GM21447 (cell line): Measurements from ENCODE around the gene NDUFAB1.
A peak's percentile ranks its signal among the peaks of the same experiment; 100 is the strongest.
"Not testable (repeated sequence)": the region's sequence is repeated elsewhere in the genome, so short reads cannot be mapped to it uniquely, and the experiment has no call there.

Experiments
- ATAC-seq: cut with Tn5 transposase; IDR thresholded peaks from one replicate; pipeline ENCODE4 v1.9.1; 2021; ENCODE audit not compliant: unreplicated experiment

NDUFAB1 gene

DNA sequence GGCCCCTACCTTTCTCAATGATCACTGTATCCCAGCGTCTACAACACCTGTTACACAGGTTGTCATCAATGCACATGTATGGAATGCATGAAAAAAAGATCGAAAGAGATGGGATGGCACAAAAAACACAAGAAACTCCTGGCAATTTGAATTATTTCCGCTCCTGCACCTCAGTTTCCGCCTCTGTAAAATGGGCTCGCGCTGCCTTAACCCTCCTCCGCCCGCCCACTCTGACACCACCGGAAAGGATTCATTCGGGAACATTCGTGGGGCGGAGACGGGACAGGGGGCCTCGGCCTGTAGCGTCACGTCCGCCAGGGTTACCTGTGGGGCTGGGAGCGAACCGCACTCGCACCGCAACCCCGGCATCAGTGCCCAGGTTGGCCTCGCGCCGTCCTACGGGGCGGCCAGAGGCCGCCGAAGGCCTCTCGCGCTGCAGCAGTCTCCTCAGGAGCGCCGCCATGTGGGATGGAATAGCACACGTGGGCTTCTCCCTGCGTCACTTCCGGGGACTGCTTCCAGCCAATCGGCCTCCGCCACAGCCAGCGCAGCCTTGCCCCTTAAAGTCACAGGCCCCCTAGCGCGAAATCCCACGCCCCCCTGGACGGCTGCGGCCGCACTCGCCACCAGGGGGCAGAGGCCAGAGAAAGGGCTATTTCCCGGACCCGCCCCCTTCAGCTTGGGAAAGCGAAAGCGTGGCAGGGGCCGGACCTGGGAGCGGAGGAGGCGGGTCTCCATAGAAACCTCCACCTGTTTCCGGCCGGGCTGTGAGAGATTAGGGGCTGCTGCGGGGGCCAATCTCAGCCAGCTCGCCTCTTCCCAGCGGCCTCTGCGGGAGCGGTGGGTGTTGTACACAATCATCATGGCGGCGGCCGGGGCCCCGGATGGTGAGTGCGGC lies 39.0 kb downstream of the NDUFAB1 start, which contains the start of the genes EARS2 and UBFD1:
Gene EARS2, minus strand, starts transcription at position 470 of the 898 bp plus-strand sequence. Its CDS starts 7 bp downstream, at position 463.
Gene UBFD1, plus strand, starts transcription at position 847 of the 898 bp plus-strand sequence. Its CDS starts 16 bp downstream, at position 863.
- peak; percentile 92 for ATAC-seq

DNA sequence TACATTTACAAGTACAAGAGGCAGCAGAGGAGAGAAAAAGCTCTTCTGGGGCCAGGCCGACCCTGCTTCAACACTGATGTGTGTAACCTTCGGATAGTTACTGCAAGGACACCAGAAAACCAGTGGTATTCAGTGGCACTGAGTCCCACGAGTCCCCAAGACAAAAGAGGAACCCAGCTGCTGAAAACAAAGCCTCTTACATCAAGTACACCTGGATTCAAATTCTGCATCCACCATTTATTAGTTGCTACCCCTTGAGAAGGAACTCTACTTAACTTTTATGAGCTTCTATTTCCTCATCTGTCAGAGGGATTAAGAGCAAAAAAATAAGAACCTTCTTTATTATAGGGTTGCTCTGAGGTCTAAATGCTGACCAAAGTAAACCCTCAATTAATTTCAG lies 41.6 kb downstream of the NDUFAB1 start:
- ATAC-seq: no peak

DNA sequence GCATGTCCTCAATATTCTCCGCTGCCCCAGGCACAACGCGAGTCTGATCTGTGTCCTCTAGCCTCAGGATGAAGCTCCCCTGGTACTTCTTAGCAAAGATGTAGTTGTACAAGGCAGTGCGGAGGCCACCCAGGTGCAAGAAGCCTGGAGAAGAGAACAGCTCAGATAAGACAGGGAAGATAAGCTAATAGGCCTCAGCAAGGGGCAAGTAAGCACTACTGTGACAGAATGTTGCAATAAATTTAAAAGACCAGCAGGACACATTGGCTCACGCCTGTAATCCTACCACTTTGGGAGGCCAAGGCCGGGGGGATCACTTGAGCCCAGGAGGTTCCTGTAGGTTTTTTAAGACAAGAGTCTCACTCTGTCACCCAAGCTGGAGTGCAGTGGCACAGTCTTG lies 44.0 kb downstream of the NDUFAB1 start:
- ATAC-seq: no peak

DNA sequence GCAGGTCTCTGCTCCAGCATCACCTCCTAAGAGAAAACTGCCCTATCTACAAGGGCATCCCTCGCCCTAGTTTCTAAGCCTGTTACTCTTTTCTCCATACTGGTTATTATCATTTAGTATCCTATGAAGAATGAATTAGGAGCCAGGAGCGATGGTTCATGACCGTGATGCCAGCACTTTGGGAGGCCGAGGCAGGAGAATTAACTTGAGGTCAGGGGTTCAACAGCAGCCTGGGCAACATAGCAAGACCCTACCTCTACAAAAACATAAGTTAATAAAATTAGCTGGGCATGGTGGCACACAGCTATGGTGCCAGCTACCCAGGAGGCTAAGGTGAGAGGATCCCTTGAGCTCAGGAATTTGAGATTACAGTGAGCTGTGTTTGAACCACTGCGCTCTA lies 46.2 kb downstream of the NDUFAB1 start:
- no peak for ATAC-seq

DNA sequence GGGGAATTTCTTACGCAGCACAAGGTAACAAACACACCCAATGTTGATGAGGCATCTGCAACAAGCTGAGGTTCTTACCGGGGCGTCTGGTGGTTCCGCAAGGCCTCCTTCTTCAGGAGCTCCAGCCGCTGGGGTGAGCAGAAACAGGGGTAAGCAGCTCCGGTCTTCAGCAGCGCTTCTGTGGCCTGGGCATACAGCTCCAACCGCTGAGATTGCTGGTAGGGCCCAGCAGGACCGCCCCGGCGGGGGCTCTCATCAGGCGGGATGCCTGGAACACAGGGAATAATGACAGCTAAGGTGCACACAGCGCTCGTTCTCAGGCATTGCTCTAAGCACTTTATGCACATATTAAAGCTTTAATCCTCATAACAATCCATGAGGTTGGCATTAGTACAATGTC lies 51.7 kb downstream of the NDUFAB1 start:
- ATAC-seq: no peak

DNA sequence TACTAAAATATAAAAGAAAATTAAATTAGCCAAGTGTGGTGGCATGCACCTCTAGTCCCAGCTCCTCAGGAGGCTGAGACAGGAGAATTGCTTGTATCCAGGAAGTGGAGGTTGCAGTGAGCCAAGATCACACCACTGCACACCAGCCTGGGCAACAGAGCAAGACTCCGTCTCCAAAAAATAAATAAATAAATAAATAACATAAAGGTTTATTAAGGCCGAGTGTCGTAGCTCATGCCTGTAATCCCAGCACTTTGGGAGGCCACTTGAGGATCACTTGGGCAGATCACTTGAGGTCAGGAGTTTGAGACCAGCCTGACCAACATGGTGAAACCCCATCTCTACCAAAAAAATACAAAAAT lies 55.3 kb downstream of the NDUFAB1 start:
- ATAC-seq: not testable (repeated sequence)

DNA sequence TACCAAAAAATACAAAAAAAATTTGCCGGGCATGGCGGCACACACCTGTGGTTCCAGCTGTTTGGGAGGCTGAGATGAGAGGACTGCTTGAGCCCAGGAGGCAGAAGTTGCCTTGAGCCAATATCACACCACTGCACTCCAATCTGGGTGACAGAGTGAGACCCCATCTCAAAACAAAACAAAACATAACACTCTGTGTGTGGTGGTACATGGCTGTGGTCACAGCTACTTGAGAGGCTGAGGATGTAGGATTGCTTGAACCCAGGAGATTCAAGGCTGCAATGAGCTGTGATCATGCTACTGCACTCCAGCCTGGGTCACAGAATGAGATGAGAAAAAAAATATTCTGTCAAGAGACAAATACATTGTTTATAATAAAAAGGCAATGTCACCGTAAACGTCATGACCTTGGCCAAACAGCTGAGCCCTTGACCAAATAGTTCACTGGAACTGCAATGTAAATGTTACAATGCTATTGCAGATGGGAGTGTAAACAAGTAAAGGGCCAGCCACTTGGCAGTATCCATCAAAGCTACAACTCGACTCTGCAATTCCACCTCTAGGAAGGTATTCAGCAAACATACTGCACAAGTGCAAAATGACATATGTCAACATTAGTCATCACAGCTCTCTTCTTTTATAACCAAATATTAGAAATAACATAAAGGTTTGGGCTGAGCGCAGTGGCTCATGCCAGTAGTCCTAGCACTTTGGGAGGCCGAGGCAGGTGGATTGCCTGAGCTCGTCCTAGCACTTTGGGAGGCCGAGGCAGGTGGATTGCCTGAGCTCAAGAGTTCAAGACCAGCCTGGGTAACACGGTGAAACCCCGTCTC lies 55.9 kb downstream of the NDUFAB1 start:
- no peak for ATAC-seq

DNA sequence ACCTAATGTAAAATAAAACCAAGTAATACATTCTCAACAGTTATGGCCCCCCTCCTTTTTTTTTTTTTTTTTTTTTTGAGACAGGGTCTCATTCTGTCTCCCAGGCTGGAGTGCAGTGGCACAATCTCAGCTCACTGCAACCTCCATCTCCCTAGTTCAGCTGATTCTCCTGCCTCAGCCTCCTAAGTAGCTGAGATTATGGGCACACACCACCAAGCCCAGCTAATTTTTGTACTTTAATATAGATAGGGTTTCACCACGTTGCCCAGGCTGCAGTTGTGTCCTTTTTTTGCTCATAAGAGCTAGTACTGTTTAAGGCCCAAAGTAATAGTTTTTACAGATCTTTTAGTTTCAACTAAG lies 57.2 kb downstream of the NDUFAB1 start:
- no peak for ATAC-seq

DNA sequence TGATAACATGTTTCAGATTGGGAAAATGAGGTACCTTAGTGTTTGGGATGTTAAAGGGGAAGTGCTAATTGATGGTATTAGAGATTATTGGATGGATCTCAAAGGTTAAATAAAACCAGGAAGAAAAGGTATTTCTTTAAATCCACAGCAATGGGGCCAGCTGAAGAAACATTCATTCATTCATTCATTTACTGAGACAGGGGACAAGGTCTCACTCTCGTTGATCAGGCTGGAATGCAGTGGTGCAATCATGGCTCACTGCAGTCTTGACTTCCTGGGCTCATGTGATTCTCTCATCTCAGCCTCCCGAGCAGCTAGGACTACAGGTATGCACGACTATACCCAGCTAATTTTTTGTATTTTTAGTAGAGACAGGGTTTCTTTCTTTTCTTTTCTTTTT lies 58.7 kb downstream of the NDUFAB1 start:
- ATAC-seq: no peak

DNA sequence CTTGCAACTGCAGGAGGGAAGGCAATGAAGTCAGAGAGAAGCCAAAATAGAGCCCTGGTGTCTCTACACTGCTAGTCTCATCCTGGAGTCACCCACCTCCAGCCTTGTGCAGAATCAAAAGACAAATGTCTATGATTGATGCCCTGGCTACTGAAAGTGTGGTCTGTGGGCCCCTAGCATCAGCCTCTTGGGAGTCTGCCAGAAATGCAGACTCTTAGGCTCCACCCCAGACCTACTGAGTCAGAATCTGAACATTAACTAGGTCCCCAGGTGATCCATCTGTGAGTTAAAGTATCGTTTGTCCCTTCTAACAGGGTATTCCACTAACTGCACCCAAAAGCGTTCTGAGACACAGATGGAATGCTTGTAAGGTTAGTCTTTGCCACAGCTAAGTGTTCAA lies 60.2 kb downstream of the NDUFAB1 start:
- ATAC-seq: no peak

DNA sequence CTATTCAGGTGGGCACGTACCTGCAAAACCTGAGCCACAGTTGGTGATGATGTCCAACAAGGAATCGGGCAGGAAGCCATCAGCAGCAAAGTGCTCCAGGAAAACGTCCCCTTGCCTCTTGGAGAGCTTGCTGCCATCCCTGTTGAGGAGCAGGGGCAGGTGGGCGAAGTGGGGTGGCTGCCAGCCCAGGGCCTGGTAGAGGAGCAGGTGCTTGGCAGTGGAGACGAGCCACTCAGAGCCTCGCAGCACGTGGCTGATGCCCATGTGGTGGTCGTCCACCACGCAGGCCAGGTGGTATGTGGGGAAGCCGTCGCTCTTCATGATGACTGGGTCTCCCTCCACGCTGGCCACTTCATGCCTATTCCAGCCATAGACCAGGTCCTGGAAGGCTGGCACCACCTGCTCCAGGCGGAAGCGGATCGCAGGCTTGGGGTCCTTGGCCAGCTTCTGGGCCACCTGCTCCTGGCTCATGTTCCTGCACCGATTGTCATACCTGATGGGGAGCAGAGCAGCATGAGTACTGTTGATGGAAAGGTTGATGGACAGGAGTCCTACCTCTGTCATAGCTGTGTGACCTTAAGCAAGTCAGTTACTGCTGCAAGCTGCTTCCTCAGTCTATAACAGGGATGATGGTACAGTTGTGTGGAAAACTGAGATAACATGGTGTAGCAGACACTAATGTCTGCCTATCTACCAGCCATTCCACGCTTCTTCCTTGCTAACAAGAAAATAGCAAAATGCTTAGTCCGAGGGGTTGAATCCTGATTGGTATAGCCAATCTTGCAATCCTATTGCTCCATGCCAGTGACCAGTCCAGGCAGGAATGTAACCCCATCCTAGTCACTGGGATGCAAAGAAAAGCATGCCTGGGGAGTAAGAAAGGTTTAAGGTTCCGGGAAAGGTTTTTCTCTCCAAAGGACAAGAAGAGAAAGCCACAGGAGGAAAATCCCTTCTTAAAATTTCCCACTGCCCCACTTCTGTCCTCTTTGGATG lies 61.0 kb downstream of the NDUFAB1 start:
- no peak for ATAC-seq

DNA sequence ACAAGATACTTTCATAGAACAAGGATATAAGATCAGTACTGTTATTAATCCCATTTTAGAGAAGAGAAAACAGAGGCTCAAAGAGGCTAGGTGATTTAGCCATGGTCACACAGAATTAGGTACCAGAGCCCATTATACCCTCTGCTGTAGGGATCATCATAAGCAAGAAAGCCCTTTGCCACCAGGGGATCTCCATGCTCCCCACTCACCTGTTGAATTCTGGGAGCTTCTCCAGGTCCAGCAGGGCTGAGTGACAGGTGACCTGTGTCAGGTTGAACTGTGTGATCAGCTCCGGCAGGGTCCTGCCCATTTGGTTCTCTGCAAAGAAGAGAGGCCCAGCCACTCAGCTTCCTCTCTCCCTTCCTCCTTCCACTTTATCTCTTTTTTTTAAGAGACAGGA lies 63.7 kb downstream of the NDUFAB1 start:
- no peak for ATAC-seq
